Fibroblast of the aortic adventitia (primary cell): ENCODE results near the gene ERC2. TPM values are rescaled to one million over a fixed set of nuclear protein-coding genes. Genes with fewer than 3 reads are reported as not detected.

Experiments used
- DNase-seq: peaks from one replicate; pipeline ENCODE4 v3.0.0-alpha.2; 2010; ENCODE audit warnings: low read depth
- H3K4me3 ChIP-seq: 2 replicates; pipeline ENCODE4 v1.5.1; 2011; ENCODE audit warnings: low read depth, mild to moderate bottlenecking, control low read depth, low read length, moderate library complexity
- CTCF ChIP-seq: IDR thresholded peaks from 2 replicates; pipeline ENCODE4 v1.5.1; 2011; ENCODE audit warnings: mild to moderate bottlenecking, low read length, control low read depth, inconsistent platforms; ENCODE audit not compliant: insufficient read depth
- total RNA-seq: library from RNA; depleted of rRNA; stranded (reverse); fragments of >200 nt; gene quantifications from 2 replicates; pipeline ENCODE4 v1.2.3, GENCODE V29; 2012; ENCODE audit warnings: low replicate concordance

The ERC2 gene
- total RNA-seq, 1 donor, result 0.09 TPM

DNA sequence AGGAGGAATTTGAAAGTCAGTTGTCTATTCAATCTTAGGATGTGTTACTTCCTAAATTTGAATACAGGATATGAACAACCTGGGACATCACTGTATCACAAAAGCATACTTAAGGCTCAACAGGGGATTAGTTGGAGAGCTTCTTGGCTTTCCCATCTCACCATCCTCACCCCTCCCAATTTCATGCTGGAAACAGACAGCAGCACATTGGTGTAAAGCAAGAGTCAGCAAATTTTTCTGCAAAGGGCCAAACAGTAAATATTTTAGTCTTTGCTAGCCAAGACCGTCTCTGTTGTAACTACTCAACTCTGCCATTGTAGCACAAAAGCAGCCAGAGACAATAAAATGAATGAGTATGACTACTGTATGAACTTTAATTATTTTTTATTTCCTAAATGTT lies 94.9 kb downstream of the ERC2 start:
- H3K4me3 ChIP-seq, result no peak overlapping the region
- TF ChIP-seq CTCF, result no peak
- DNase-seq, result no peak

DNA sequence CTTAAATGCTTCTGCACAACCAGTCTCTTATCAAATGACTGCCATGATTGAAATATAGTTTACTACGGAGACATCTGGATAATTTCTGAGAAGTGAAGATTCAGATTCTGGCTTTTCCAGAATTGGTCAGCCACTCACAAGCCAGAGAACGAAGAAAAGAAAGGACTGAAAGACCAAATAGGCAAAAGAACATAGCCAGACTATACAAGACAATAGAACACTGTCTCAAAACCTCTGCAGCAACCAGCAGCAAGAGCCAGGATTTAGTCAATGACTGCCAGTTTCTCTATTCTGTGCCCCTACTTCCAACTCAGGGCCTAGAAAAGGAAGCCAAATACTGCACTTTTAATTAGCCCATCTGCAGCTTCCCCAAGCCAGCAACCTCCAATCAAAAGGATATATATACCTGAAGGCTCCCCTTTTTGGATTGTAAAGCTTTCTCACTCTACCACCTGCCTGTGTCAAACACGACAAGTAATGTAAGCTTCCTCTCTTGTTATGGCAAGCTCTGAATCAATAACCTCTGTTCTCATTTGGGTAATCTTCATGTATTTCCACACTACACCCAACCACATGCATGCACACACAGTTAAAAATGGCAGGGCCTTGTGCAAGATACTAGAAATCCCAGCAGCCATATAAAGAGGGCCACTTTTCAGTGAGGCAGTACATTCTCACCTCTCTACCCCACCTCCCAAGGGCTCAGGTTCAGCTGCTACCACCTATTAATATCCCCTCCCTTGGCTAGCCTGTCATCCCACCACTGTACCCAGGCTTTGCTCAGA lies 97.1 kb downstream of the ERC2 start:
- no peak for TF ChIP-seq CTCF

DNA sequence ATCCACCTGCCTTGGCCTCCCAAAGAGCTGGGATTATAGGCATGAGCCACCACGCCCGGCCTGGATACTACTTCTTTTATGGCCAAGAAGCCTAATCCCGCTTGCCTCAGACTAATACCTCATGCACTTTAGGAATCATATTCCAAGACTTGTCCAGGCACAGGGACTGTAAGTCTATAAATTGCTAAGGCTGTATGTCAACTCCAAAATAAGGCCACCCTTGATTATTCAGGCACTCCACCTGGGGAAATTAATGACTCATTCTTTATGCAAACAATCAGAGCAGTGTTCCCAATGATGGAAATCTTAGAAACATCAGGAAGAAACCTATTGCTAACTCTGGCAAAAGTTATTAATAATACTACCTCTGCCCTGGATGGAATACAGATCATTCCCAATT lies 98.4 kb downstream of the ERC2 start:
- TF ChIP-seq CTCF, result no peak
- H3K4me3 ChIP-seq, result no peak overlapping the region
- DNase-seq, result no peak

More for the DNA sequence above, 97.1 kb downstream of the ERC2 start:
- no peak overlapping the region for H3K4me3 ChIP-seq
- DNase-seq, result no peak

- no peak for TF ChIP-seq CTCF
- H3K4me3 ChIP-seq, result no peak overlapping the region
- DNase-seq, result no peak
Observed at GRCh38 chr3:56368846-56369245, 99.4 kb downstream of the ERC2 start.

DNA sequence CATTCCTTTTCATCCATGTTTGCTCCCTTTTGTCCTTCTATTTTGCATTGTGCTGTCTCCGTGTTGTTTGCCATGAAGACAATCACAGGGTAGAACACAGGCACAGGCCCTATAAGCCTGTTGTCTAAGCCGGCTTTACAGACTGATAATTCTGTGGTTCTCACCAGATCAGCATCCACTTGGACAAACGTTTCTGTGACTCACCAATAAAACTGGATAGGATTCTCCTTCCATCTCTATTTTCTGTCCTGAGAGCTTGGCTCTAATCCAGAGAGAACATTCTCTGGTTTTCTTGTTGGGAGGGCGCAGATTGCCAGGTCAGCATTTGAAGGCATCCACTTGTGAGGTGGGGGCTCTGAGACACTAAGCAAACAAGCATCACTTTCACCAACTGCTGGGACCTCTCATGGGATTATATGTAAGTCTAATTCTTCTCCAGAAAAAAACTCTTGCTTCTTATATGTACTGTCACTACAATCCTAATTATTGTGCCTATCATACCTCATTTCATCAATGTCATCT lies 101.6 kb downstream of the ERC2 start:
- DNase-seq, result no peak
- no peak overlapping the region for H3K4me3 ChIP-seq
- no peak for TF ChIP-seq CTCF

GRCh38 chr3:56365905-56366640 lies 102.2 kb downstream of the ERC2 start:
- H3K4me3 ChIP-seq, result no peak overlapping the region
- DNase-seq, result no peak
- no peak for TF ChIP-seq CTCF
